Activated CD8-positive, alpha-beta memory T cell treated with anti-CD3 and anti-CD28 coated beads for 24 hours (primary cell): Measurements from ENCODE around the gene SLC17A7.
A peak's percentile ranks its signal among the peaks of the same experiment; 100 is the strongest.
"Not testable (repeated sequence)": the region's sequence is repeated elsewhere in the genome, so short reads cannot be mapped to it uniquely, and the experiment has no call there.

Experiments used
- DNase-seq: peaks from one replicate; pipeline ENCODE4 v3.0.0-alpha.2; 2020

SLC17A7 gene

DNA sequence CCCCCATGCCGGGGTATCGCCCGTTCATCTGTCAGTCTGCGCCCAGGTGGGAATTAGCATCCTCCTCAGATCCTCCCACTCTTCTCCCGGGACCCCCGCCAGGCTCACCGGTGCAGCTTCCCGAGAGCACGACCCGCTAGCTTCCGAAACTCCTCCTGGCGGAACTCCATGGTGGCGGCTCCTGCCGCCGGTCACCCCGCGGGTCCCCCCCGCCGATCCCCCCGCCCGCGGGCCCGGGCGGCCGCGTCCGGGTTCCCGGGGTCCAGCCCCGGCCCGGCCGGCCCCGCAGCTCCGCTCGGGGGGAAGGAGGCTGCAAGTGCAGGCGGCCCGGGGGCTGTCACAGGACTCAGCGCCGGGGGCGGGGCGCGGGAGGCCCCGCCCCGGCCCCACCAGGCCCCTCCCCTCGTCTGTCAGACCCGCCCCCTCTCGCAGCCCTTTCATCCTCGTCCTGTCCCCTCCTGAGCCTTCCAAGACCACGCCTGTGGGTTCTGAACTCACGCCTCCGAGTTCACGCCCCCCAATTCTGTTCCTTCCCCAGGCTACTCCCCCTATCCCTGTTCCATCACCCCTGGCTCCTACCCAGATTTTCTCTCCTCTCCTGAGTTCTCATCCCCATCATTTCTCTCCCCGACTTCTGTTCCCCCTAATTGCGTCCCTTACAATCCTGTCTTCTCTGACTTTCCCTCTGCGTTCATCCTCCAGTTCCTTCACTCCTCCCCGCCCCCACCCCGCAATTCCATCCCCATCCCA, at the start of gene SLC17A7:
SLC17A7 (minus strand) TSS at position 318 of the 750 bp plus-strand sequence; CDS start at position 170, 148 bp downstream.
- no peak for DNase-seq

DNA sequence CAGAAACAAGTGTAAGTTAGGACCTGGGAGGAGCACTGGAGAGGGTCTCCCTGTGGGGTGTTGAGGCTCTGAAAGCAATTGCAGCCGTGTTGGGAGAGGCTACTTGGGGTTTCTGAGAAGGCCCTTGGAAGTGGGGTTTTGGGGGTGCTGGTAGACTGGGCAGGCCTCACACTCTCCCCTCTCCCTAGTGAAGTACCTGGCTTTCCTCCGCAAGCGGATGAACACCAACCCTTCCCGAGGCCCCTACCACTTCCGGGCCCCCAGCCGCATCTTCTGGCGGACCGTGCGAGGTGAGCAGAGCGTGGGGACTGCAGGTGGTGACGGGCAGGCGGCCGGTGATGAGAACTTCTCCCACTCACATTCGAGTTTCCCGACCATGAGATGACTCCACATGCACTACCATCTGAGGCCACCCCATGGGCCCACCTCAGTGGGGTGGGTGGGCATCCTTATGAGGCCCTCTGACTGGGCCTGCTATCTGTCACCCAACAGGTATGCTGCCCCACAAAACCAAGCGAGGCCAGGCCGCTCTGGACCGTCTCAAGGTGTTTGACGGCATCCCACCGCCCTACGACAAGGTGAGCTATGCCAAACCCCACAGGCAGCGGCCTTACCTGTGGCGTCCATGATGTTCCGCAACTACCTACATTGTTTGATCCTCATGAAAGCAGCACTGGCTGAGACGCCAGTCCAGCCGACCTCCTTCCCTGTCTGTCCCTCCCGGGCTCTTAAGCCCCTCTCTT, 49.1 kb upstream of the SLC17A7 start:
- peak; percentile 75 for DNase-seq

DNA sequence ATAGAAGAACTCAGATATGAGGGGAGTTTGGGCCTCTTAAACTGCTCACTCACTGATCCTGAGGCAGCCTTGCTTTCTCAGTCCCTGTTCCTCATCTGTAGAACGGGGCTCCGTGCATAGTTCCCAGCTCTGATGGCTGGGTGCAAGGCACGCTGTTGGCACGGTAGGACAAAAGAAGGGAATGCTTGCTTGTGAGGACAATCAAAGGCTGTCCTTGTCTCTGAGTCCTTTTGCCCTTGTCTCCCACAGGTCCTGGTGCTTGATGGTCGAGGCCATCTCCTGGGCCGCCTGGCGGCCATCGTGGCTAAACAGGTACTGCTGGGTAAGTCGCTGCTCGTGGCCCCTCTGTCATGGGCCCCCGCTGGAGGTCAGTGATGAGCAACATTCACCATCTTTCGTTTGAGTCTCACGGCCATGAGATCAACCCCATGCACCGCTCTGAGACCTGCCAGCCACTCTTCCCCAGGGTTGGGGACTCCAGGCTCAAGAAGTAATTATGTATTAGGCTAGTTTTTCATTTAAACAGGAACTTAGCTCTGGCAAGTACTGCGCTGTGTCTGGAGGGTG, 48.4 kb upstream of the SLC17A7 start:
- peak; percentile 82 for DNase-seq

DNA sequence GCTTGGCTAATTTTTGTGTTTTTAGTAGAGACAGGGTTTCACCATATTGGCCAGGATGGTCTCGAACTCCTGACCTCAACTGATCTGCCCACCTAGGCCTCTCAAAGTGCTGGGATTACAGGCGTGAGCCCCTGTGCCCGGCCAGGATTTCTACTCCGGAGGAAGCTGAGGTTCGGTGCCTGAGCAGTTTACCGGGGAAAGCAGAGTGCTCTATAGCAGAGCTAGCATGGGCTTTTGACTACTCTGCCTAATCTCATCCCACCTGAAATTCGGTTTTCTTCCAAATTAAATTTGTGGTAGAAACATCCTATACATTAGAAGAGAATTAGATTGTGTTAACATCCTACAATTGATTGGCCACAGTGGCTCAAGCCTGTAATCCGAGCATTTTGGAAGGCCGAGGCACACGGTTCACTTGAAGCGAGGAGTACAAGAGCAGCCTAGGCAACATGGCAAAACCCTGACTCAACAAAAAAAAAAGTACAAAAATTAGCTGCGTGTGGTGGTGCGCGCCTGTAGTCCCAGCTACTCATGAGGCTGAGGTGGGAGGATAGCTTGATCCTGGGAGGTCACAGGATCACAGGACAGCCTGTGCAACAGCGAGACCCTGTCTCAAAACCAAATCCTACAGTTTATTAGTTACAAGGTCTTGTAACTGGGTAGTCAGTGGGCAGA, 47.7 kb upstream of the SLC17A7 start:
- peak; percentile 83 for DNase-seq

DNA sequence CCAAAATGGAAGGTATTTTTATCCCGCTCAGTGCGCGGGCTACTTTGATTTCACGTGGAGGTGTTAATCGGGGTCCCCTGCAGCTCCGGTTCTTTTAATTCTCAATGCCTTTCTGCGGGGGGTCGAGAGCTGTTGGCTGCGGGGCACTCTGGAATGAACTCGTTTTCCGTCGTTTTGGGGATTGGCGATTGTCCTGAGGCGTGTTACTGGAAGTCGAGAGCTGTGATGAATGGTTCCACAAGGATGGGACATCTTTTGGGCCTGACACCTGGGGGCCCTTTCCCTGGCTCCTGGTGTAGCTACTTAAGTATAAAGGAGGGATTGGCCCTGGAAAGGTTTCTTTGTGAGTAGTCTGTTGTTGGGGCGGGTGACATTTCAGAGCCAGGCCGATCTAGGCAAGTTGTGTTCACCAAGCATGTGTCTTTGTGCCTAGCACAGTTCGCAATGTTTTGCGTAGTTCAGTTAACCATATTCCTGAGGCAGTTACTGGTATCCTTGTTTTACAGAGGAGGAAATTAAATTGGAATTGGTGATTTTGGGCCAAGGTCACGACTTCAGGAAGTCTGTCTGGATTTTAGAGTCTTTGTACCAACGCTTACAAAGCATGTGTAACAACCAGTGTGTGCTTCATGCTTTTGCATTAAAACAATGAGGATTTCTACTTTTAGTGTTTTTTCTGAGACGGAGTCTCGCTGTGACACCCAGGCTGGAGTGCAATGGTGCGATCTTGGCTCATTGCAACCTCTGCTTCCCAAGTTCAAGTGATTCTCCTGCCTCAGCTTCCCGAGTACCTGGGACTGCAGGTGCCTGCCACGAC, 46.9 kb upstream of the SLC17A7 start:
- DNase-seq = peak; percentile 88

DNA sequence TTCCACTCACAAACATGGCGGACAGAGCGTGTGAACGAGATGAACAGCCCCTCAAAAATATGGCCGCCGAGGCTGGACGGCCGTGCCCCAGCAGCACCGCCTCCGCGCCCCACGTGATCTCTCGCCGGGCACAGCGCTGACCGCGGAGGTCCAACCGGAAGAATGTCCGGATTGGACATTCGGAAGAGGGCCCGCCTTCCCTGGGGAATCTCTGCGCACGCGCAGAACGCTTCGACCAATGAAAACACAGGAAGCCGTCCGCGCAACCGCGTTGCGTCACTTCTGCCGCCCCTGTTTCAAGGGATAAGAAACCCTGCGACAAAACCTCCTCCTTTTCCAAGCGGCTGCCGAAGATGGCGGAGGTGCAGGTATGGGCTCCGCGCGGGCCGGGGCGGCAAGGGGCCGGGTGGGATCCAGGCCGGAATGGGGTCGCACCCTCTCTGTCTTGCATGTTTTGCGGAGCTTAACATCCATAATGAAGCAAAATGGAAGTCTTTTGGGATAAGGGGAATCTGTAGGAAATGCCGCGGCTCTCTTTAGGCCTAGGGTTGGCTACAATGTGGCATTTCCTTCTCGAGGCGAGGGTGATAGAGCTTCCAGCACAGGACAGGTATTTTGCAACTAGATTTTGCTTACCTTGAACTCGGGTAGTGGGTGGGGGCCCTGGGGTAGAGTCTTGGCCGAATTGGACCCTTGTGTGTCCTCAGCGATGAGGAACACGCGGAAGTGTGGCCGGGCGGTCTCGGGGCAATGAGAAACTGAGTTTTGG, 46.1 kb upstream of the SLC17A7 start, which contains the start of gene RPL13A:
RPL13A (plus strand) TSS at position 332 of the 769 bp plus-strand sequence; CDS start at position 354, 22 bp downstream.
- DNase-seq = peak; percentile 99

DNA sequence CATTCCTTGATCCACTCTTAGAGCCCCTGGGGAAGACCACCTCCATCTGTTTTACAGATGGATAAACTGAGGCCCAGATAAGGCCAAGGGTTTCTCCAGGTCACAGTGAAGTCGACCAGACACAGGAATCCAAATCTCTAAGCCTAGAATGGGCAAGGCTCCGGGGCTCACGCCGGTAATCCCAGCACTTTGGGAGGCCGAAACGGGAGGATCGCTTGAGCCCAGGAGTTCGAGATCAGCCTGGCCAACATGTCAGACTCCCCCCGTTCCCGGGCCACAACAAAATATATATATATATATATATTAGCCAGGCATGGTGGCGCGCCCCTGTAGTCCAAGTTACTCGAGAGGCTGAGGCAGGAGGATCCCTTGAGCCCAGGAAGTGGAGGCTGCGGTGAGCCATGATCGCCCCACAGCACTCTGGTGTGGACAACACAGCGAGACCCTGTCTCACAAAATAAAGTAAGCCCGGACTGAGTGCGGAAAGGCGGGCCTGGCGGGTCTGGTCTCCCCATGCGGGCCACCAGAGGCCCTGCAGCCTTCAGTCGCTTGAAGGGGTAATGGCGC, 45.5 kb upstream of the SLC17A7 start:
- DNase-seq = no peak

DNA sequence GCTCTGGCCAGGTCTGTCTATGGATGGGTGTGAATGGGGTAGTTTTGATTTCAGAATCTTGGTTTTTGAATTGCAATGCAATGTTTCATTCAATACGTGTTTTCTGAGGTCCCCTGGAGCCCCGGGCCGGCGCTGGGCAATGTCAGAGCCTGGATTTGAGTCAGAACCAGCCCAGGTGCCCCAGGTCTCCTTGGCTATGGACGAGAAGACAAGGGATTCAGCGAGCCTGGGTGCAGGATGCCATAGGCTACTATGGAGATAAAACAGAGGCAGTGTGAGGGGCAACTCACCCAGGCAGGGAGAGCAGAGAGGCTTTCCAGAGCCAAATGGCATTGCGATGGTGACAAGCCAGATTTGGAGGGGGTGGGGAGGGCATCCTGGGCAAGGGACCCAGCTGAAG, 44.9 kb upstream of the SLC17A7 start:
- no peak for DNase-seq

DNA sequence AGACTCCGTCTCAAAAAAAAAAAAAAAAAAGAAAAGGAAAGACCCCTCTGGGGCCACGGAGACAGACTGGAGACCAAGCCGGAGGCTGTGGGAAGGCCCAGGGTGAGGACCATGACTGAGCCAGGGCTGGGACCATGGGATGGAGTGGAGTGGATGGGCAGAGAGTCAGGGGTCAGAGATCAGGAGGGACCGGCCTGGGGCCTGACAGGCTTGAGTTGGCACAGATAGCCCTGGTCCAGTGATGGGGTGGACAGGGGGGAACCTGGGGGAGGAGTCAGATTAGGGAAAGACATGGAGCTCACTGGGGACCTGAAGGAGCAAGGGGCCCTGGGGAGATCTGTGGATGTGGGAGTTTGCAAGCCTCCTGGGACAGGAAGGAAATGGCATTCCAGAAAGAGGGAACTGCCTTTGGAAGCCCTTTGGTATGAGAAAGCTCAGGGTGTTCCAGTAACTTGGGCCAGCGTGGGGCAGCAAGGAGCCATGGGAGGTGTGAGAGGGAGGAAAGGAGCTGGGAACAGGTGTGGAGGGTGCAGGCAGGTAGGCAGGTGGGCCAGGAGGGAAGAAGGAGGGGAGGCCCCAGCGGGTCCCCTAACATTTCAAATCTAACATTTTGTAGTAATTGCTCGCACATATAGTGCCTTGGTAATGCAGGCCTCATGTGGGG, 39.8 kb upstream of the SLC17A7 start:
- no peak for DNase-seq

DNA sequence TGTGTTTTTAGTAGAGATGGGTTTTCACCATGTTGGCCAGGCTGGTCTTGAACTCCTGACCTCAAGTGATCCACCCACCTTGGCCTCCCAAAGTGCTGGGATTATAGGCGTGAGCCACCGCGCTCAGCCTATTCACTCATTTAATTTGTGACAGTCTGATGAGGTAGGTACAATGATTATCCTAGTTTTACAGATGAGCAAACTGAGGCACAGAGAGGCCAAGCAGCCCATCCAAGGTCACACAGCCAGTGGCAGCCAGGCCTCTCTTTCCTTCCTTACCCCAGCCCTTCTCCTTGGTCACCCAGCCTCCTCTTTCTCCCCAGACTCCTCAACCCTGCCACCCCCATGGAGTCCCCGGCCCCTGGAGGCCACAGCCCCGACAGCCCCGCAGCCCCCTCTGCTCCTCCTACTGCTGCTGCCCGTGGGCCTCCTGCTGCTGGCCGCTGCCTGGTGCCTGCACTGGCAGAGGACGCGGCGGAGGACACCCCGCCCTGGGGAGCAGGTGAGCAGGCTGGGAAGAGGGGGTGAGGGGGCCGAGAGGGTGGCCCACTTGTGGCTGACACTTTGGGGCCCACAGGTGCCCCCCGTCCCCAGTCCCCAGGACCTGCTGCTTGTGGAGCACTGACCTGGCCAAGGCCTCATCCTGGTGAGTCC, 38.8 kb upstream of the SLC17A7 start:
- DNase-seq = no peak

DNA sequence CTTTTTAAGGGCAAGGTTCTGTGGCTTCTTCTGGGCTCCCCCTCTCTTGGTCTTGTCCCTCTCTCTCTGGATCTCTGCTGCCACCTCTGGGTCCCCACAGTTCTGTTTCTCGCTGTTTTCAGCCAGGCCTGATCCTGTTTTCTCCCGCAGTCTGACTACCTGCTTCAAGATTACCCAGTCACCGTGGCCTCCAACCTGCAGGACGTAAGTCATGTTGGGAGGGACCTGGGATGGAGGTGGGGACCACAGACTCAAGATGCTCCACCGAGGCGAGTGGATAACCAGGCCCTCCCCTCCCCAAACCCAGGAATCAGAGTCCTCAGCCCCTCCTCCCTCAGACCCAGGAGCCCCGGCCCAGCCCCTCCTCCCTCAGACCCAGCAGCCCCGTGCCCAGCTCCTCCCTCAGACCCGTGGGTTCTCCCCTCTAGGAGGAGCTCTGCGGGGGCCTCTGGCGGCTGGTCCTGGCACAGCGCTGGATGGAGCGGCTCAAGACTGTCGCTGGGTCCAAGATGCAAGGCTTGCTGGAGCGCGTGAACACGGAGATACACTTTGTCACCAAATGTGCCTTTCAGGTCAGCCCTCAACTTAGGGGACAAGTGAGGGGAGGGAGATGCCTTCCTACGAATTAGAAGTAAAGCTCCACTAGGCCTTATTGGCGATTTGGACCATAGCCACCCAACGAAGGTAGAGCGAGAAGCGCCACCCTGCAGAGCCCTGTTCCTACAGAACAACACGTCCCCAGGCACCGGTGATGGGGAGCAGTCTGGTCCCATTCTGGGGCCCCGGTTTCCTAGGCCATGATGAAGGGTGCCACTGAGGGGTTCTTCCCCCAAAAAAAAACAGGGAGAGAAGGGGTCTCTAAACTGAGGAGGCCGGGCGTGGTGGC, 34.9 kb upstream of the SLC17A7 start:
- peak; percentile 89 for DNase-seq

DNA sequence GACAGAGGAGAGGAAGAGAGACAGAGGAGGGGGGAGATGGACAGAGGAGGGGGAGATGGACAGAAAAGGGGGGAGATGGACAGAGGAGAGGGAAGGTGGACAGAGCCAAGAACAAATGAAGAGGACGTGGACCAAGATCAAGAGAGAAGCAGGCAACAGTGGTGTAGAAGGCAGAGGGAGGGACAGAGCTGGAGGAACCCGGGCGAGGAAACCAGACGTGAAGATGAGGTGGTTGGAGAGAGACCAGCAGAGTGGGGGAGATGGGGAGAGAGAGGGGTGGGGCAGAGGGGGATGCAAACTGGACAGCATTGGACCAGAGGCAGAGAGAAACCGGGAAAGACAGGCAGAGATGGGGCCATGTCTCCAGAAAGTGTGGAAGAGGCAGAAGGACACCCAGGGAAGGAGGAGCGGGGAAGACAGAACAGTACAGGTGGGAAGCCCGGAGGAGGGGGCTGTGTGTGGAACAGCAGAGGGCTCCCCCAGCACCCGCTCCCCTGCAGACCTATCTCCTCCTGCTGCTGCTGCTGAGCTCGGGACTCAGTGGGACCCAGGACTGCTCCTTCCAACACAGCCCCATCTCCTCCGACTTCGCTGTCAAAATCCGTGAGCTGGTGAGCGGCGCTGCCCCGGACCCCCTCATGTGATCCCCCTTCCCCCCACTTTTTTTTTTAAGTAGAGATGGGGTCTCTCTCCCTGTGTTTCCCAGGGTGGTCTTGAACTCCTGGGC, 34.0 kb upstream of the SLC17A7 start:
- no peak for DNase-seq

DNA sequence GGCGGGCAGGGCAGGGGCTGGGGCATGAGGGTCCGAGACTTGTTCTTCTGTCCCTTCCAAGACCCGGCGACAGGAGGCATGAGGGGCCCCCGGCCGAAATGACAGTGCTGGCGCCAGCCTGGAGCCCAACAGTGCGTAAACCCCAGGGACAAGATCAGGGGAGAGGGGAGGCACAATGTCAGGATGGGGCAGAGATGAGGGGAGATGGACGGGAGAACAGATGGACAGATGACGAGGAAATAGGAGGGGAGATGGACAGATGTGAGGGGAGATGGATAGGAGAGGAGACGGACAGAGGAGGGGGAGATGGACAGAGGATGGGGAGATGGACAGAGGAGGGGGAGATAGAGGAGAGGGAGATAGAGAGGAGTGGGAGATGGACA, 33.2 kb upstream of the SLC17A7 start:
- no peak for DNase-seq

DNA sequence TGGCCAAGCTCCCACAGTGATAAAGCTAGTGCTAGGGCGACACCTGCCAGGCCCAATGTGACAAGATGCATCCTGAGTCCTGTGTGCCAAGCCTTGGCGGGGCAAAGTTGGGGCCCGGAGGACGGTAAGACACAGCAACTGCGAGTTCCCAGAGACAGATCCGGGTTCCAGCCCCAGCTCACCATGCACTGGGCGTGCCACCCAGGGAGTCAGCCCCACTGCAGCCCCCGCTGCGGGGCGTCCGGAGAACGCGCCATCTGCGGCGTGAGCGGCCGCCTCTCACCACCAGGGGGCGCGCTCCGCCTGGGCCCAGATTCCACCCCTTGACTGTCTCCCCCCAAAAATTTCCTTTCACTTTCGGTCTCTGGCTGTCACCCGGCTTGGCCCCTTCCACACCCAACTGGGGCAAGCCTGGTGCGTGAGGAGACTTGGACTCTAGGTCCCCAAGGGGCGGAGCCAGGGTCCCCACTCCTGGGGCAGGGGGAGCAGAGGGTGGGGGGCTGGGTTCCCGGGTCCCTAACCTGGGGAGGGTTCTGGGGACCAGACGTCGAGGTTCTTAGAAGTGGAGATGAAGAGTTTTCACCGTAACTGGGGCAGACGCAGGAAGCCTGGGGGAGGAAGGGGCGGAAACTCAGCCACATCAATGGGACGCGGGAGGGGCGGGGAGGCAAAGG, 32.7 kb upstream of the SLC17A7 start, which contains the start of gene FLT3LG:
FLT3LG (plus strand) TSS at position 348 of the 674 bp plus-strand sequence. CDS start 425 bp downstream, outside the sequence.
- DNase-seq = peak; percentile 98

DNA sequence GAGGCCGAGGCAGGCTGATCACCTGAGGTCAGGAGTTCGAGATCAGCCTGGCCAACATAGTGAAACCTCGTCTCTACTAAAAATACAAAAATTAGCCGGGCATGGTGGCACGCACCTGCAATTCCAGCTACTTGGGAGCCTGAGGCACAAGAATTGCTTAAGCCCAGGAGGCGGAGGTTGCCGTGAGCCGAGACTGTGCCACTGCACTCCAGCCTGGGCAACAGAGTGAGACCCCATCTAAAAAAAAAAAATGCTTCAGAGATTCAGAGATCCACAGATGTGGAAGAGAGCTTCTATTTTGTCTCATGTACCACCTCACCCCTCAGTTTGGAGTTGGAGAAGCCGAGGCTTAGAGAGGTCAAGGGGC, 32.2 kb upstream of the SLC17A7 start:
- not testable (repeated sequence) for DNase-seq

DNA sequence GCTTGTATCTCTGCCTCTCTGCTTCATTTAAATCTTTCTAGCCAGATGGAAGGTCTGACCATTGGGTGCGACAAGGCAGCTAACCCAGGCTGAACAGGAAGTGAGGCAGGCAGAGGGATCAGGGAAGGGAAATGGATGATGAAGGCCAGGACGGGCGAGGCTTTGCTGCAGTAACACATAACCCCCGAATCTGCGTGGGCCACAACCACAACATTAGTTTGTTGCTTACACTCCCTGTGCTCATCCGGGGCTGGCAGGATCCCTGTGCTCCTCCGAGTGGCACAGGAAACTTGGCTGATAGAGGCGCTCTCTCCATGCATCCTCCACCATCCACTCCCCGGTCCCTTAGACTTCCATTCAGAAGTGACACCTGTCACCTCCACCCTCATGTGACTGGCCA, 31.6 kb upstream of the SLC17A7 start:
- DNase-seq = no peak

DNA sequence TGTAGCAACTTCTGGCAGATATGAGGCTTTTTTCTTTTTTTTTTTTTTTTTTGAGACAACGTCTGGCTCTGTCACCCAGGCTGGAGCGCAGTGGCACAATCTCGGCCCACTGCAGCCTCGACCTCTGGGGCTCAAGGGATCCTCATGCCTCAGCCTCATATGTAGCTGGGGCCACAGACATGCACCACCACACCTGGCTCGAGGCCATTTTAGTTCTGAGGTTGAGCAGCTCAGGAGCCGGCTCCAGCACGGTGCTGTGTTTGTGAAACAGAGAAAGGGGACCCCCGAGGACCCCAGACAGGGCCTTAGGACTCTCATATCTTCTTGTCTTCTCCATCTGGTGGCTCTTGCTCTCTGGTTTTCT, 29.3 kb upstream of the SLC17A7 start:
- DNase-seq = peak; percentile 68
